ENCODE results near the gene SPSB3. TPM values are rescaled to one million over a fixed set of nuclear protein-coding genes. Genes with fewer than 3 reads are reported as not detected.
"Not testable (repeated sequence)": the region's sequence is repeated elsewhere in the genome, so short reads cannot be mapped to it uniquely, and the experiment has no call there.

SPSB3 gene
- total RNA-seq, 1 experiment from 2014 or later, result 15.6 TPM

DNA sequence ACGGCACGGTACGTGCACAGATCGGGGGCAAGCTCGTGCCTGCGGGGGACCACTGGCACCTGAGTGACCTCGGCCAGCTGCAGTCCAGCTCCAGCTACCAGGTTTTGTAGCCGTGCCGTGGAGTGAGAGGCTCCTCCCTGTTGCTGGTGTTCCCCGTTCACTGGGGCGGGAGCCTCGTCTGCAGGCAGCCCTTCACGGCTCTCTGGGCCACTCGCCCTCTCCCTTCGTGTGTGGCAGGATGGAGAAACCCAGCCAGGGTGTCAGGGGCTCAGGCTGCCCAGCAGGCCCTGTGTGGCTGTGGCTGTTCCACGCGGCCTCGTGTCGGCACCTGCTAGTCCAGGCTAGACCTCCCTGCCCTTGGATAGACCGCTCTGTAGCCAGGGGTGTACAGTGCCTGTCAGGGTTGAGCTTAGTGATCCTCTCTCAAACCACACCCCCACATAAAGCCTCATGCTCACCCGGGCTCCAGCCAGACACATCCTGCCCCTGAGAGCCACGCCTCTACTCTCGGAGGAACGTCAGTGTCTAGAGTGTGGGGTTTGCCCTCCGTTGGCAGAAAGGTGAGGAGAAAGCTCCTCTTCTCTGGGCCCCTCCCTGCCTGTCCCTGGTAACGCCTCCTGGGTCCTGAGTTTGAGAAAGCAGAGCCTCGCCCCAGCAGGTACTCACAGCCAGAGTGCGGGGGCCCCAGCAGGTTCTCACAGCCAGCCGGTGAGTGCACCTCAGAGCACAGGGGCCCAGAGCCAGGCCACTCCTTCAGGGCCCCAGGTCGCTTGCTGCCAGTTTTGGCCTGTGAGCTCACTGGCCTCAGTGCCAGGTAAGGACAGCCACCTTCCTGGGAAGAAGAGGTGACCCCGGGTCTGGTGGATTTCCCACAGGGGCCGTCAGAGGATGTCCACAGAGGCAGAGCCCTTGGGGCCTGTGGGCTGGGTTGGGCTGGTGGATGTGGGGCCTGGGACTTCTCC is 38.7 kb downstream of the SPSB3 start:
- no peak for DNase-seq (ENCODE audit: low read depth)

DNA sequence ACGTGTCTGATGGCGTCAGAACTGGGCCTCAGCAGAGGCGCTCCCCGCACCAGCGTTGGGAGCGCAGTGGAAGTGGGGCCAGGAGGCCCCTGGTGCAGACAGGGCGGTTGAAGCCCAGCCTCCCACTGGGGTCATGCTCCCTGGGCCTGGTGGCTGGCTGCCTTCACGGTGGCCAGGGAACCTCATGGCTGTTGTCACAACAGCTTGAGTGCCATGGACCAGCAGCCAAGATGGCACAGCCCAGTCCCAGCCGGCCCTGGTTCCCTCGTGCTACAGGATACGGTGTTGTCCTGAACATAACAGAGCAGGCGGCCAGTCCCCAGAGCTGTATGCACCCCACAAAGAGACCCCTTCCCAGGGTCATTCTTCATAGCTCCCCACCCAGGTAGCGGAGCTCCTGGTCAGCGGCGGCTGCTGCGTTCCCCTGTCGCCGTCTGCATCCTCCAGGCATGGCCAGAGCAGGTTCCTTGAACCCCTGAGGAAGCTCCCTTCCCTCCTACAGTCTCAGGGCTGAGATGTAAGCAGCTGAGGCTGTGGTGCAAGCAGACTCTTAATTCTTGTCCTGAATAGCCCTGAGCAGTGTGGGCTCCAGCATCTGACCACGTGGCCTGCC is 40.7 kb downstream of the SPSB3 start:
- no peak for DNase-seq (ENCODE audit: low read depth)

DNA sequence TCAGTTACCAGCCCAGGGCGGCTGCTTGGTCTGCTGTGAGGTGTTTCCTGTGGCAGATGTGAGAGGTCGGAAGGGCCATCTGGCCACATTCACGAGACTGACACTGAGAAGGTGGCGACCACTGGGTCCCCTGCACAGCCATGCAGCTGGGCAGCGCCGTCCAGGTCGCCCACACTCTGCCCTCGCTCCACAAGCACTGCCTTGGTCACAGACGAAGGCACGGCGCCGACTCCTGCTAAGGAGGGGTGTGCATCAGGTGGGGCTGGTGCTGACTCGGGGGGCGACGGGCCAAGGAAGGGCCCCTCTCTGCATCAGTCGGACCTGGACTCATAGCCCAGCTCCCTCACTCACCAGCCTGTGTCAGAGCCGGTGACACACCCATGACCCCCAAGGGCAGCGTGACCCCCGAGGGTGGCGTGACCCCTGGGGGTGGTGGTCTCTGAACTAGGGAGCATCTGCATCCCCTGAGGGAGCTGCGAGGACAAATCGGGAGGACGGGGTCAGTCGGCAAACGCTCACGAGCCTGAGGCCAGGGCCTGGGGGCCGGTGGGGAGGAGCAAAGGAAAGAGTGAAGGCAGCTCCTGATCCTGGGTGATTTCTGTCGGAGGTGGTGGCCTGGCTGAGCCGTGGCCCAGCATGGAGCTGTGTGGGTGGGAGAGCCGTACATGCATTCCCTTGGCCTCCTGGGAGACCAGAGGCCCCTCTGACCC is 41.4 kb downstream of the SPSB3 start:
- DNase-seq (ENCODE audit: low read depth), result no peak

DNA sequence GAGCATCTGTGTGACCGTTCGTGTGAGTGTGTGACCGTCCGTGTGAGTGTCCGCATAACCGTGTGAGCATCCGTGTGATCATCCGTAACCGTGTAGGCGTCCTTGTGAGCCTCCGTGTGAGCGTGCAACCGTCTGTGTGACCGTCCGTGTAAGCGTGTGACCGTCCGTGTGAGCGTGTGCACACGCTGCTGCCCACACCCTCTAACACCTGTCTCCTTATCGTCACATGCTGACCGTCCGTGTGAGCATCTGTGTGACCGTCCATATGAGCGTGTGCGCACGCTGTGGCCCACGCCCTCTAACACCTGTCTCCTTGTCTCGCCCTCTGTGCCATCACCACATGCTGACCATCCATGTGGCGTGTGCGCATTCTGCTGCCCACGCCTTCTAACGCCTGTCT is 42.1 kb downstream of the SPSB3 start:
- DNase-seq (ENCODE audit: low read depth), result no peak

DNA sequence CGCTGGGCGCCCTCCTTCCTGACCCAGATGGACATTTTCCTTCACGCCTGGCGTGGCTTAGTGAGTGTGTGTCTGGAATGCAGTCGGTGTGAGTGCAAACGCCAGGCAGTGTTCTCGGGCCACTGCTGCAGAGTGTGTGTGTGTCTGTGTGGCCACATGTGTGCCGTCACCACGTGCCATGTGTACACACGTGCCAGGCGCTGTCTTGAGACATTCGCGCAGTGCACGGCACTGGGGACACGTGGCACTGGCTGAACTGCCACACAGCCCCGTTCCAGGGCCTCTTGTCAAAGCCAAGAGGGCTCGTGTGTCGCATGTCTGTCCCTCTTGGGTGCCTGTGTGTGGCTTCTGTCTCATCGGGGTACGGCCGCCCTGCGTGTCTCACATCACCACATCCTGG is 47.6 kb downstream of the SPSB3 start:
- no peak for DNase-seq (ENCODE audit: low read depth)

DNA sequence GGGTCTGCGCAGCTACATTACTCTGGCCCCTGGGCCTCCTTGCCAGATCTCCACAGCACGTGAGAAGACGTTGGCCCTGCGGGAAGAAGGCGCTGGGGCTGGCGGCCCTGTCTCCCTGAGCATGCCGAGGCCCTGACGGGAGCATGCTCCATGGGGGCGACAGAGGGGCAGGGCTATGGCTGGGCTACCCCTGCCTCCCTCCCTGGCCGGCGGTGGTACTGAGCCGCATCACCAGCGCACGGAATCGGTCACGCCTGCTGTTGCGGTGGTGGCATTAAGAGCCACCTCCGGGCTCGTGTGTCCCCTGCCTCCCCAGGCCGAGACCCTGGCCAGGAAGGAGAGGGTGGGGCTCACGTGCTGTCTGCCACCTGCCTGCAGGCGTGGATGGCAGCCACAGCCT is 48.2 kb downstream of the SPSB3 start:
- DNase-seq (ENCODE audit: low read depth), result no peak

DNA sequence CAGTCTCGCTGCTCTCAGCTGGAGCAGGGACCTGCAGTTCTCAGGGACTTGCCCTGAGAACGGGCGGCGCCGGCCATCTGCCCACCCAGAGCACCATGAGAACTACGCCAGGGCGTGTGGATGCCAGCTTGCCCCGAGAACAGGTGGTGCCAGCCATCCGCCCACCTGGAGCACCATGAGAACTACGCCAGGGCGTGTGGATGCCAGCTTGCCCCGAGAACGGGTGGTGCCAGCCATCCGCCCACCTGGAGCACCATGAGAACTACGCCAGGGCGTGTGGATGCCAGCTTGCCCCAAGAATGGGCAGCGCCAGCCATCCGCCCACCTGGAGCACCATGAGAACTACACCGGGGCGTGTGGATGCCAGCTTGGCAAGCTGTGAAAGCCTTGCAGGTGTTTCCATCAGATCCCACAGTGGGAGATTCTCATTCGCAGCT is 49.8 kb downstream of the SPSB3 start:
- DNase-seq (ENCODE audit: low read depth), result not testable (repeated sequence)

DNA sequence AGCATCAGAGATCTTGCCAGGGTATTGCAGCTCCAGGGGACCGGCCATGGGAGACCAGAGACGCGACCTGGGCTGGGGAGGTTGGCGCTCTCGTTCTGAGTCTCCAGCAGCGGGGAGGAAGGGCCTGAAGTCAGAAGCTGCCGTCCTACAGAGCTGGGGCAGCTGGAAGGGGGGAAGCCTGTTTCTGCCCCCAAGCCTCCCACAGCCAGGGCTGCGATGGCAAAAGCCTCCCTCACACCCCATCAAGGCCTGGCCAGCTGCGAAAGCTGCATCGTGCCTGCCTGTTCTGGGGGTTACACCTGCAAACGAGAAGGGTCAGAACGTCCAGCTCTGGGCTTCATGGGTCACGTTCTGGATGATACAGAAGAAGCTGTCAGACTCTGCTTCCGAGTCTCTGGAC is 50.3 kb downstream of the SPSB3 start:
- DNase-seq (ENCODE audit: low read depth), result no peak

DNA sequence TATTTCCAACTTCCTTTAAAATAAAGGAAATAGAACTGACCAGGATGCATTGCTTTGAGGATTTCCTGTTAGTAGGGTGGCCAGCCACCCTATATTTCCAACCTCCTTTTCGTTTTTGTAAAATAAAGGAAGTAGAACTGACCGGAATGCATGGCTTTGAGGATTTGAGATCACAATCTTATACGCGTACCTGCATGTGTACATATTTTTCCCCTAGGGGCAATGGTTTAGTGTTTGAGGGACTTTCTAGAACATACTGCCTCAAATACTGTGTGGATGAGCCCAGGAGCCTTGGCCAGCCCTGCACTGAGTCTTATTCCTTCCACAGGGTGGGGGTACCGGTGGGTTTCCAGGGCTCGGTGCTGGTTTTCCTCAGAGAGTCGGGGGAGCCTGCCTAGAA is 50.8 kb downstream of the SPSB3 start:
- DNase-seq (ENCODE audit: low read depth), result no peak

DNA sequence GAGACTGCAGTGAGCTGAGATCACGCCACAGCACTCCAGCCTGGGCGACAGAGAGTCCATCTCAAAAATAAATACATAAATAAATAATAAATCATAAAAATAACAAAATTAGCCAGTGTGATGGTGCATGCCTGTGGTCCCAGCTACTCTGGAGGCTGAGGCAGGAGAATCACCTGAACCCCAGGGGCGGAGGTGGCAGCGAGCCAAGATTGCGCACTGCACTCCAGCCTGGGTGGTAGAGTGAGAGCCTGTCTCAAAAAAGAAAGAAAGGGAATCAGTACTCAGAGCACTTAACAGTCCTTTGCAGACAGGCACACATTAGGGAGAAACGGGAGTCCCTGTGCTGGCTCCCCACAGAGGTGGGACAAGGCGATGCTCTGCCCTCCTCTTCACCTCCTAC is 51.3 kb downstream of the SPSB3 start:
- DNase-seq (ENCODE audit: low read depth), result no peak

DNA sequence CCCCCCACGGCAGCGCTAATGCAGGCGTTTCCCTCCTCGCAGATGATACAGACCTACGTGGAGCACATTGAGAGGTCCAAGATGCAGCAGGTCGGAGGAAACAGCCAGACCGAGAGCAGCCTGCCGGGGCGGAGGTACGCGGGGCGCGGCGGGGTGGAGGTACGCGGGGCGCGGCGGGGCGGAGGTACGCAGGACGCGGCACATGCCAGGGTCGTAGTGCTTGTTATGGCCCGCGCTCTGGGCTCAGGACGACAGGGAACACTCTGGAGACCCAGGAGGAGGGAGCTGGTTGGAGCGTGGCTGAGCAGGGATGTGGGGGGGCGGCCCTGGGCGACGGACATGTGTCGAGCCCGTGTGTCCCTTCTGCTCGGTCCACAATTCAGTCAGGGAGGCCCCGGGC is 52.9 kb downstream of the SPSB3 start:
- DNase-seq (ENCODE audit: low read depth), result no peak

DNA sequence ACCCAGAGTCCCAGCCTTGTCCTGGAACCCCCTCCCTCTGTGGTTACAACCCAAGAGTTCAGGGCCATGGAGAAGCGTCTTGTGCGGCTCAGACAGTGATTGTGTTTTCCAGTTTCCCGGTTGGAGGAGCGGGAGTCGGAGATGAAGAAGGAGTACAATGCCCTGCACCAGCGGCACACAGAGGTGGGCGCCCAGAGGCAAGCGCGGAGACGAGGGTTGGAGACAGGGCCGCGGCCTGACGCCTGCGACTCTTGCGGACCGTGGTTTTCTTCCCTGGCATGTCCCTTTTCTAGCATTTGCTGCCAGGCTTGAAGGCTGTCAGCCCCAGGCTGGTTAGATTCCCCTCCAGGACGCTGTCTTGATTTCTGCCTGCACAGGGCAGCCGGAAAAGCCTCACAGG is 53.3 kb downstream of the SPSB3 start:
- DNase-seq (ENCODE audit: low read depth), result no peak

DNA sequence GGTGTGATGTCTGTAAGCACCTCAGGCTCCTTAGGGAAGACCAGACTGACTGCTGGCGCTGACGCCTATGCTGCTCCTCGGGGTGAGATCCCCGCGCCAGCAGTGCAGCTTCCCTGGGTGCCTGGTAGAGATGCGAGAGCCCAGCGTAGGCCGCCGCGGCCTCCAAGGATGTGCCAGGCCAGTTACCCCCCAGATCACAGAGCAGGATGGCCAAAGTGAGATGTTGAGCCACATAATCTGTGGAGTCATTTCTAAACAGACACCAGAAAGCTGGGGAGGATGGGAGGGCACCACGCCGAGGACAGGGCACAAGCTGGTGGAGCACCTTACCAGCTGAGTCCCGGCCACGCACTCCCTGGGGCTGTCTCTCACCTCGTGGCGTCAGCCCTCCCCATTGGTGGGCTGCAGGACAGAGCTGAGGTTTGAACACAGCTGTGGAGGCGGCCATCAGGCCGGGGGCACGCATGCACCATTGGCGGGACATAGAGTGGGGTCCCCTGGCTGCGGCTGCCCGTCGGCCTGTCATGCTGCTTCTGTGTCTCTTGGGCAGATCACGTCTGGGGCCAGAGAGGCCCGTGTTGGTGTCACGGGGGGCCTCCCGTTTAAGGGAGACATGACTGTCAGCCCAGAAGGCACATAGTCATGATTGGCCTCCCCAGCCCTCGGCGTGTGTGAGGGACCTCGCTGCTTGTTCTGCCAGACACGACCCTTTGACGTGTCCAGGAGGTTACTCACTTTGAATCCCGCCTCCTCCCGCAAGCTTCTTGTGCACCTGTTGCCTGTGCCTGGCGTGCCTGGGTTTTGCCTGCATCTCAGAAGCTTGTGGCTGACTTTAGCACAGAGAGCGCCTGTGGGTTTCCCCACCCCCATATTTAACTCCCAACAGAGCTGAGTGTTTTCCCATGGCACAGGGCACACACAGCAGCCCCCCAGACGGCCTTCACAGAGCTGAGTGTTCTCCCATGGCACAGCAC is 54.4 kb downstream of the SPSB3 start:
- no peak for DNase-seq (ENCODE audit: low read depth)

Other genes starting within 250 kb of the SPSB3 start
- not detected in 2 replicates for gene TMEM204, start 248.9 kb downstream of the SPSB3 start, total RNA-seq (2014; rRNA removed; shearing (Covaris generic))
- 4.9 and 9.4 TPM in 2 replicates for gene IFT140, start 170.5 kb downstream of the SPSB3 start, total RNA-seq (2014; rRNA removed; shearing (Covaris generic))
- 3.2 and 4.7 TPM in 2 replicates for gene CRAMP1, start 170.2 kb downstream of the SPSB3 start, total RNA-seq (2014; rRNA removed; shearing (Covaris generic))
- 140 and 148 TPM in 2 replicates for gene JPT2, start 104.3 kb downstream of the SPSB3 start, total RNA-seq (2014; rRNA removed; shearing (Covaris generic))
- gene MAPK8IP3, start 76.4 kb downstream of the SPSB3 start, total RNA-seq (2014; rRNA removed; shearing (Covaris generic)), result 6.7 and 16.3 TPM in 2 replicates
- 50.2 and 65.5 TPM in 2 replicates for gene NME3, start 11.0 kb downstream of the SPSB3 start, total RNA-seq (2014; rRNA removed; shearing (Covaris generic))
- gene EME2, start 9.8 kb downstream of the SPSB3 start, total RNA-seq (2014; rRNA removed; shearing (Covaris generic)), result 1.1 and 1.6 TPM in 2 replicates
- gene MRPS34, start 9.4 kb downstream of the SPSB3 start, total RNA-seq (2014; rRNA removed; shearing (Covaris generic)), result 82.5 and 136 TPM in 2 replicates
- 50.1 and 71.5 TPM in 2 replicates for gene NUBP2, start 389 bp upstream of the SPSB3 start, total RNA-seq (2014; rRNA removed; shearing (Covaris generic))
- not detected in 2 replicates for gene IGFALS, start 11.1 kb upstream of the SPSB3 start, total RNA-seq (2014; rRNA removed; shearing (Covaris generic))
- 50.7 and 68.8 TPM in 2 replicates for gene HAGH, start 44.3 kb upstream of the SPSB3 start, total RNA-seq (2014; rRNA removed; shearing (Covaris generic))
- gene FAHD1, start 44.6 kb upstream of the SPSB3 start, total RNA-seq (2014; rRNA removed; shearing (Covaris generic)), result 39.3 and 54.6 TPM in 2 replicates
- not detected in 2 replicates for gene MEIOB, start 89.6 kb upstream of the SPSB3 start, total RNA-seq (2014; rRNA removed; shearing (Covaris generic))
- gene HS3ST6, start 135.8 kb upstream of the SPSB3 start, total RNA-seq (2014; rRNA removed; shearing (Covaris generic)), result not detected in 2 replicates
- gene MSRB1, start 160.6 kb upstream of the SPSB3 start, total RNA-seq (2014; rRNA removed; shearing (Covaris generic)), result 12.2 and 14.4 TPM in 2 replicates
- gene RPL3L, start 172.1 kb upstream of the SPSB3 start, total RNA-seq (2014; rRNA removed; shearing (Covaris generic)), result not detected in 2 replicates
- 209 and 290 TPM in 2 replicates for gene NDUFB10, start 177.0 kb upstream of the SPSB3 start, total RNA-seq (2014; rRNA removed; shearing (Covaris generic))
- gene RPS2, start 182.3 kb upstream of the SPSB3 start, total RNA-seq (2014; rRNA removed; shearing (Covaris generic)), result 1,519 and 1,683 TPM in 2 replicates
- not detected in 2 replicates for gene RNF151, start 184.3 kb upstream of the SPSB3 start, total RNA-seq (2014; rRNA removed; shearing (Covaris generic))
- gene TBL3, start 189.5 kb upstream of the SPSB3 start, total RNA-seq (2014; rRNA removed; shearing (Covaris generic)), result 28.8 and 40.4 TPM in 2 replicates
- gene NOXO1, start 198.9 kb upstream of the SPSB3 start, total RNA-seq (2014; rRNA removed; shearing (Covaris generic)), result not detected in 2 replicates
- 6.7 and 16.5 TPM in 2 replicates for gene GFER, start 201.6 kb upstream of the SPSB3 start, total RNA-seq (2014; rRNA removed; shearing (Covaris generic))
- gene SYNGR3, start 207.4 kb upstream of the SPSB3 start, total RNA-seq (2014; rRNA removed; shearing (Covaris generic)), result 5.5 and 6.6 TPM in 2 replicates
- gene ZNF598, start 227.2 kb upstream of the SPSB3 start, total RNA-seq (2014; rRNA removed; shearing (Covaris generic)), result 9.7 and 13.6 TPM in 2 replicates
- gene NPW, start 237.2 kb upstream of the SPSB3 start, total RNA-seq (2014; rRNA removed; shearing (Covaris generic)), result 0.20 and 0.24 TPM in 2 replicates
- 49.0 and 51.1 TPM in 2 replicates for gene NHERF2, start 244.3 kb upstream of the SPSB3 start, total RNA-seq (2014; rRNA removed; shearing (Covaris generic))

All from RPMI7951 (cell line).